B cell (primary cell): ENCODE measurements around the gene DDX56. TPM values are rescaled to one million over a fixed set of nuclear protein-coding genes. Genes with fewer than 3 reads are reported as not detected.

Experiments used
- ATAC-seq: fragments of 200-7000 bp; cut with Tn5 transposase; one replicate; pipeline ENCODE4 v1.10.0; 2021; ENCODE audit warnings: low read depth, mild to moderate bottlenecking, moderate number of reproducible peaks, moderate library complexity
- CTCF ChIA-PET: fragments of 350-600 bp; sonication (Branson Sonifier 250); formaldehyde crosslinking; loops from one replicate; lab custom pipeline; 2021; ENCODE audit warnings: antibody characterized with exemption, inconsistent platforms; lab: Charles Lee
- POLR2A ChIA-PET: fragments of 350-600 bp; sonication (Branson Sonifier 250); formaldehyde crosslinking; loops from one replicate; lab custom pipeline; 2021; ENCODE audit warnings: antibody characterized with exemption; lab: Charles Lee
- DNase-seq: peaks from one replicate; pipeline ENCODE4 v3.0.0; 2013
- H2AFZ ChIP-seq: 2 replicates; pipeline ENCODE4 v1.6.1; 2012; ENCODE audit warnings: mild to moderate bottlenecking, low read depth, low read length; ENCODE audit not compliant: insufficient read depth, poor library complexity, severe bottlenecking
- H3K27ac ChIP-seq, 2 donors: 1 replicate in 1 of 2; 2 replicates in 1 of 2; pipeline ENCODE4 v1.5.1; 2012 to 2013; ENCODE audit warnings: low read length in 2 of 2, mild to moderate bottlenecking in 2 of 2, moderate library complexity in 1 of 2
- H3K27me3 ChIP-seq, 4 experiments: fragments of 200-600 bp in 1 of 4; sonication (generic) in 1 of 4; replicated peaks in 1 of 4; 1 replicate in 2 of 4; 2 replicates in 2 of 4; pipeline versions ENCODE4 v1.6.1 to v1.7.0; 2013 to 2016; ENCODE audit warnings: low read length in 3 of 4, mild to moderate bottlenecking in 2 of 4, mixed read lengths in 1 of 4, moderate library complexity in 1 of 4; ENCODE audit not compliant: insufficient read depth in 4 of 4, control insufficient read depth in 3 of 4; ENCODE audit errors: control extremely low read depth in 1 of 4
- H3K36me3 ChIP-seq, 2 experiments: replicated peaks in 1 of 2; 1 replicate in 1 of 2; 2 replicates in 1 of 2; pipeline versions ENCODE4 v1.6.1 to v1.7.1; 2013; ENCODE audit warnings: low read length in 1 of 2; ENCODE audit not compliant: insufficient read depth in 2 of 2, control insufficient read depth in 1 of 2; ENCODE audit errors: control extremely low read depth in 1 of 2, extremely low read depth in 1 of 2
- H3K4me1 ChIP-seq, 2 donors: fragments of 200-600 bp in 1 of 2; sonication (generic) in 1 of 2; 1 replicate in 1 of 2; 2 replicates in 1 of 2; pipeline versions ENCODE4 v1.5.1 to v1.6.1; 2013 to 2017; ENCODE audit warnings: low read length in 2 of 2; ENCODE audit not compliant: control insufficient read depth in 2 of 2, insufficient read depth in 2 of 2
- H3K4me2 ChIP-seq: replicated peaks from 2 replicates; pipeline ENCODE3; 2012; ENCODE audit warnings: mild to moderate bottlenecking, low read depth, low read length; ENCODE audit not compliant: poor library complexity, severe bottlenecking
- H3K4me3 ChIP-seq, 5 experiments: fragments of 200-600 bp in 1 of 5; sonication (generic) in 1 of 5; 1 replicate in 3 of 5; 2 replicates in 2 of 5; pipeline versions ENCODE4 v1.5.1 to v1.7.0; 2011 to 2016; ENCODE audit warnings: low read length in 4 of 5, mild to moderate bottlenecking in 4 of 5, low read depth in 2 of 5, control low read depth in 1 of 5, moderate library complexity in 1 of 5; ENCODE audit not compliant: insufficient read depth in 1 of 5; ENCODE audit errors: control extremely low read depth in 1 of 5, extremely low read depth in 1 of 5
- H3K79me2 ChIP-seq: fragments of 200-600 bp; sonication (generic); one replicate; pipeline ENCODE4 v1.6.0; 2016; ENCODE audit warnings: low read length; ENCODE audit not compliant: control insufficient read depth, insufficient read depth
- H3K9ac ChIP-seq: fragments of 200-600 bp; sonication (generic); 2 replicates; pipeline ENCODE4 v1.6.1; 2017; ENCODE audit warnings: mild to moderate bottlenecking, low read length, moderate library complexity
- H3K9me3 ChIP-seq, 3 donors: one replicate each; pipeline versions ENCODE4 v1.6.1 to v1.7.1; 2013; ENCODE audit warnings: low read length in 2 of 3; ENCODE audit not compliant: control insufficient read depth in 2 of 3, insufficient read depth in 1 of 3; ENCODE audit errors: control extremely low read depth in 1 of 3
- H4K20me1 ChIP-seq: 2 replicates; pipeline ENCODE4 v1.6.0; 2012; ENCODE audit warnings: mild to moderate bottlenecking, low read length; ENCODE audit not compliant: insufficient read depth, control insufficient read depth, poor library complexity, severe bottlenecking
- H3K27ac Mint-ChIP-seq: one replicate; pipeline ENCODE4 v1.8.0; 2021; ENCODE audit warnings: mixed read lengths
- H3K27me3 Mint-ChIP-seq: one replicate; pipeline ENCODE4 v1.8.0; 2021; ENCODE audit warnings: mixed read lengths
- H3K4me1 Mint-ChIP-seq: one replicate; pipeline ENCODE4 v1.8.0; 2021; ENCODE audit warnings: mixed read lengths
- H3K4me3 Mint-ChIP-seq: one replicate; pipeline ENCODE4 v1.8.0; 2021; ENCODE audit warnings: mixed read lengths
- H3K9me3 Mint-ChIP-seq: one replicate; pipeline ENCODE4 v1.8.0; 2022; ENCODE audit warnings: mixed read lengths; ENCODE audit not compliant: insufficient read depth
- CTCF ChIP-seq: fragments of 200-600 bp; IDR thresholded peaks from one replicate; pipeline ENCODE4 v1.8.0; 2022; ENCODE audit warnings: antibody characterized with exemption, mild to moderate bottlenecking
- EZH2 ChIP-seq: IDR thresholded peaks from 2 replicates; pipeline ENCODE4 v1.6.1; 2012; ENCODE audit warnings: borderline replicate concordance, low read depth, mild to moderate bottlenecking, moderate library complexity, low read length; ENCODE audit not compliant: insufficient read depth, poor library complexity, severe bottlenecking
- WGBS: methylation state at CpG from one replicate; pipeline ENCODE4 v1.1.5; 2013; ENCODE audit warnings: missing lambda C conversion rate; ENCODE audit not compliant: insufficient coverage; 5-methylcytosine and 5-hydroxymethylcytosine counted together
- intact Hi-C: fragments of 100-400 bp; cut with micrococcal nuclease; formaldehyde crosslinking; loops from one replicate; pipeline ENCODE4 v1.10.0; 2022
- polyA plus RNA-seq: library from polyadenylated mRNA; depleted of rRNA; stranded (reverse); fragments of >200 nt; gene quantifications from 2 replicates; pipeline ENCODE4 v1.2.3, GENCODE V29; 2012
- total RNA-seq, 2 donors: library from RNA; stranded (reverse); fragments of 120-200 nt in 1 of 2; gene quantifications; 1 replicate in 1 of 2; 2 replicates in 1 of 2; pipeline versions ENCODE4 v1.2.3 to v1.2.4, GENCODE V29; 2013 to 2022

Gene DDX56
- total and polyA plus RNA-seq, 2 donors (not counting 1 experiment from before 2014, with no cell fraction given), result 88.2 to 102 TPM

GRCh38 chr7:44621034-44621749 is 47.5 kb upstream of the DDX56 start:
- CTCF ChIA-PET, result interaction anchor here (0.7 to 1.5 kb wide), 4 partner anchors 10 to 302 kb away, joined by 3 to 4 read pairs (median 4); partner anchors contain the start of gene OGDH
- Histone ChIP-seq H3K4me1 (peaks cover 18 to 30% of the 10 kb centered on the region in 2 donors), H3K4me2 (no peak overlapping the region), H3K9ac (no peak overlapping the region), H3K9me3 (no peaks in the 10 kb centered on the region), H3K27me3 (no peaks in the 10 kb centered on the region), H3K4me3 (no peak overlapping the region), H2AFZ (no peak overlapping the region), H3K36me3 (peaks cover 9 to 20% of the 10 kb centered on the region in 2 experiments), H3K79me2 (peaks cover 91% of the 10 kb centered on the region), H3K27ac (no peak overlapping the region), H4K20me1 (peaks cover 37% of the 10 kb centered on the region)
- DNase-seq (no peak), ATAC-seq (no peak)
- intact Hi-C loops, result no loop called here
- peaks cover 59% of the 10 kb centered on the region for H3K4me1 Mint-ChIP-seq
- no peak overlapping the region for H3K4me3 Mint-ChIP-seq
- WGBS, result 95% methylated on average over 9 of the region's 11 CpGs
- TF ChIP-seq CTCF (no peak), EZH2 (no peak)
- H3K9me3 Mint-ChIP-seq, result no peaks in the 10 kb centered on the region
- POLR2A ChIA-PET, result interaction anchor here (0.6 kb wide), 1 partner anchor 213 kb away, joined by 4 read pairs; no protein-coding TSS in a partner anchor
- H3K27ac Mint-ChIP-seq, result no peak overlapping the region
- H3K27me3 Mint-ChIP-seq, result no peaks in the 10 kb centered on the region

- H3K4me1 Mint-ChIP-seq, result peaks cover 65% of the 10 kb centered on the region
- H3K4me3 Mint-ChIP-seq, result no peak overlapping the region
- H3K4me2 ChIP-seq, result no peak overlapping the region
Observed at GRCh38 chr7:44618753-44619152, 45.0 kb upstream of the DDX56 start.

More at GRCh38 chr7:44618753-44619152, 45.0 kb upstream of the DDX56 start:
- Histone ChIP-seq H3K9me3 (no peaks in the 10 kb centered on the region), H3K4me1 (peaks cover 34 to 40% of the 10 kb centered on the region in 2 donors), H3K27ac (peak overlapping the region in 1 of 2 donors; percentile 45), H3K9ac (no peak overlapping the region), H3K36me3 (no peaks in the 10 kb centered on the region), H3K4me3 (no peak overlapping the region), H2AFZ (no peak overlapping the region), H3K79me2 (peaks cover 91% of the 10 kb centered on the region), H3K27me3 (no peaks in the 10 kb centered on the region), H4K20me1 (peaks cover 56% of the 10 kb centered on the region)
- 90% methylated on average over 2 of the region's 3 CpGs for WGBS
- no peak for TF ChIP-seq EZH2
- CTCF ChIA-PET, result no interaction called here
- ATAC-seq (no peak), DNase-seq (no peak)
- intact Hi-C loops, result no loop called here
- H3K27me3 Mint-ChIP-seq, result no peaks in the 10 kb centered on the region
- no peaks in the 10 kb centered on the region for H3K9me3 Mint-ChIP-seq
- POLR2A ChIA-PET, result no interaction called here
- peak overlapping the region; percentile 81 for H3K27ac Mint-ChIP-seq
